NK-92 treated with Interleukin-12 subunit alpha and Interleukin-12 subunit beta, amount 100 ng/mL, for 24 hours (cell line): ENCODE measurements around the gene REN.
A peak's percentile ranks its signal among the peaks of the same experiment; 100 is the strongest.

ENCODE experiments used
- DNase-seq: peaks from one replicate; lab custom pipeline; 2025; lab: John Stamatoyannopoulos, UW

REN gene

DNA sequence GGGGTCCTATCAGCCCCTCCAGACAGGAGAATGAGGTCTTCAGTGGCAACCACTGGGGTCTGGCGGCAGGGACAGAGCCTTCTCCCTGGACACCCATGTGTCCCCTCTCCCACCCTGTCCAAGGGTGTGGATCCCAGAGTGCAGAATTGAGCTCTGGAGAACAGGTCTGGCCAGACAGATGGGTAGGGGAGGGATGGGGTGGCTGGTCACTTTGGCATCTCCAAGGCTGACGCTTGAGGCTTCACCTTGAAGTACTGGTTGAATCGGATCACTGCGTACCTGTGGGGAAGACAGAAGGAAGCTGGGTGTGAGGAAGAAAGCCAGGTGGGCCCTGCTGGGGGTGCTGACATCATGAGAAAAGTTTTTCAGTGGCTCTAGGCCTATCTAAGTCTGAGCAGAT lies 34.2 kb downstream of the REN start:
- DNase-seq: no peak

DNA sequence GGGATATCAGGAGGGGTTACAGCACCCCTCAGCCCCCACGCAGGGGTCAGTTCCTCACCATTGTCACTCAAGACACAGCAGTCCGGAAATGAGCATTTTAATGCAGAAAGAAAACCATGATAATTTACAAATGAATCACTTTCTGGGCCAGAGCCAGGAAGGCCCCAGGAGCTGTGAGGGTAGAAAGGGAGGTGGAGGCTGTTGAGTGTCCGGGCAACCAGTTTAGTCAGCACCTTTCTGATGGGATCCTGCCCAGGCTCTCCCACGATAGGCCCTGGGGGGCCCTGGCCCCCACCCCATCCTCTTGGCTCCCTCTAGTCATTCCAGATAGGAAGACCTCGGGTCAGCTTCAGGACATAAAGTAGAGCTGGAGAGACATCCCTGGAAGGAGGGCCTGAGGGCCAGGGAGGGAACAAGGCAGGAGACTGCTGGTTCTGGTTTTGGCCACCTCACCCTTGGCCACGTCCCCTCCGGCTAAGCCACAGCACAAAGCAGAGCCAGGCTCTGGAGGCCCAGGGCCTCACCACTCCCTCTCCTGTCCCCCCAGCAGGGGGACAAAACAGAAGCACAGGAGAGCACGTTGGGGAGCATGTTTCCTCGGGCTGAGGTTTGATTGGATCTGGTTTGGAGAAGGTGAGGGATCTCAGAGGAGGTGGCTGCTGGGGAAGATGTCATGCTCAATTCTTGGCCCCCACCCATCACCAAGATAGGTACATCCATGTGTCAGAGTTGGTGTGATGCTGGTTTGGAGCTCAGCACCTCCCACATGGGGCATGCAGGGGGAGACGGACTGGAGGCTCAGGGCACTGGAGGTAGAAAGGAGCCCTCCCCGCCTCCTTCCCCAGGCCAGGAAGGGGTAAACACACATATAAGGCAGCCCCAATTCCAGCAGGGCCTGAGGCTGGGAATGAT lies 34.9 kb downstream of the REN start:
- no peak for DNase-seq

DNA sequence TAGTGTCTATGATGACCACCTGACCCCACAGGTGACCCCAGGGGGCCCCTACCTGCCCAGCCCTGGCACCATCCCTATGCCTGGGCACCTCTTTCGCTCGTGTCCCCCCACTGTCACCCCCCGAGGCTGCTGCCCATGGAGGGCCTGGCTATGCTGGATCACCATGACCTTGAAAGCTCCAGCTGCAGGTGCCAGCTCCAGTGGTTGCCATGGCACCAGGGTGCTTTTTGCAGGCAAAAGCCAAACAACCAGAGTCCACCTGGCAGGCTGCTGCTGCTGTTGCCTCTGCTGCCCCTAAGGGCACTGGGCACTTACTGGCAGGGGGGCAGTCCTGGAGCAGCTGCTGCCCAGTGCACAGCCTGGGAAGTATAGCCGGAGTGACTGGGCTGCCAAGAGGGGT lies 36.0 kb downstream of the REN start:
- no peak for DNase-seq

DNA sequence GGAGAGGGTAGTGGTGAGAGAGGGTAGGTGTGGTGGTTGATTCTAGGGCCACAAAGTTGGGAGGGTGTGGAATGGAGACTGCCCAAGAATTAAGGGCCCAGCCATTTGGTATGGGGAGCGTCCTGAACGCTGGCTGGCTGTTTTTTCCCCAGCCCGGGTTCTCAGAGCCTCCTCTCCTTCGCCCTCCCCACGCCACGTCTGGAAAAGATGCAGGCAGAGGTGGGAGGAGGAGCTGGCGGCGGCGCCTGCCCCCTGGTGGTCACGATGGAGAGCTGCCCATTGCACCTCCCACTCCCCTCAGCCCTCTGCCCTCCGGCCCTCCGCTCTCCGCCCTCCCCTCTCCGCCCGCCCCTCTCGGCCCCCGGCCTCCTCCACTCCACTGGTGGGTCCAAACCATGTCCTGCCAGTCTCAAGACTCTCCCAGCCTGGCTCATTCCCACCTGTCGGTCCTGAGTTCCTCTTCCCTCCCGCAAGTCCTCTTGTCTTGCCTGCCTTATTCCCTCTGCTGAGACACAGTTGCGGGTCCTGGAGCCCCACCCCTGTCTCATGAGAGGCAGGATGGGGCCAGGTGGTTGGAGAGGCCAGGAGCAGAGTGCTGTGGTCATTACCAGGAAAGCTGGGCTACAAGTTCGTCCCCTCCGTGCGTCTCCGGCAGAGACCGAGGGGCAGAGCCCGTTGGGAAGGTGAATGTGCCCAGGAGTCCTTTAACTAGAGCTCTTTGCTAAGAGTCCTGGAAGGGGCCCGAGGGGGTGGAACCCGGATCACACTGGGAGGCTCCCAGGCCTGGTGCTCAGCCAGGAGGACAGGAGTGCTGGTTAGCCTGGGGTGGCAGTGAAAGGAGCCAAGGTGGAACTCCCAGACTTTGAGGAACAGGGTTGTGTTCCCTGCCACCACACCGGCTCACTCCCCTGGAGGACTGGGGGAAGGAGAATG lies 36.9 kb downstream of the REN start:
- DNase-seq: peak; percentile 18

DNA sequence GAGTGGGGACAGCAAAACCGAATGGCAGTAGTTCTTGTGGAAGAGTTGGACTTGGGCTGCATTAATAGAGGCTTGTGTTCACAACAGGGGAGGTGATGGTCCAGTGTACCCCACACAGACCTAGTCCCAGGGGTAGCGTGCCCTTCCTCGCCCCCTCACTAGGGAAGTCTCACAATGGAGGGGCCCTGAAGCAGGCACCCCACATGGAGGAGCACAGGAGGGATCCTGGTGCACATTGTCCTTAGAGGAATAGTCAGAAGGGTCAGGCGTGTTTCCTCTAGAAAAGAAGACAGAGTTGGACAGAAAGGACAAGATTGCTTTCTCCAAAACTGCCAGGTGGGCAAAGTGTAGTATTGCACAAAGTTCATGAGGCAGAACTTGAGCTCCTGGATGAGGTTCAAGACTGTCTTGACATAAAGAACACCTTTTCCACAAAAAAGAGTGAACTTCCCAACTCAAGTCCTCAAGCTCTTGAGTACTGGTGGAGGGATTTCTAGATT lies 37.6 kb downstream of the REN start:
- DNase-seq: no peak

DNA sequence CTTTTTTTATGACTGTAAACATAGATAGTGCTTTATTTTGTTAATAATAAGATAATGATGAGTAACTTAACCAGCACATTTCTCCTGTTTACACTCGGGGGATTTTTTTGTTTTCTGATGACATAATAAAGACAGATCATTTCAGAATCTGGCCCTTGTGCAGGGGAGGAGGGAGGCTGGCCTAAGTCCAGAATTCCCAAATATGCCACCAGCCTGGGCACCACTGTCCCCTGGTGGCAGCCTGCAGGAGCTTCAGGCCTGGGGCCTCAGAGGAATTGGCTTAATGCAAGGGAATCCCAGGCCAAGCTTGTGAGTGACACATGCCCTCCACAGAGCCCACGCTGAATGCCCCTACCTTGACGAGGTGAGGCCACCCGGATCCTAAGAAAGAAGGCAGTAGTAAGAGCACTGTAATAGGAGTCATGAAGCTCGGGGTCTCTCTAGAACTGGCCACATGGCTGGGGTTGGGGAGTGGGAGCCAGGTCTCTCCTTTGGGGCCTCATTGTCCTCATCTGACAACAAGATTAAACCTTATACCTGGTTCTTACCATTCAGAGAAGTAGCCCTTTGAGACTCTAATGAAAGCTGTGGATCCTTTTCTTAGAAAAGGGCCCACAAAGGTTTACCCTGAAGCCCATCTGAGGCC lies 38.4 kb downstream of the REN start:
- no peak for DNase-seq

DNA sequence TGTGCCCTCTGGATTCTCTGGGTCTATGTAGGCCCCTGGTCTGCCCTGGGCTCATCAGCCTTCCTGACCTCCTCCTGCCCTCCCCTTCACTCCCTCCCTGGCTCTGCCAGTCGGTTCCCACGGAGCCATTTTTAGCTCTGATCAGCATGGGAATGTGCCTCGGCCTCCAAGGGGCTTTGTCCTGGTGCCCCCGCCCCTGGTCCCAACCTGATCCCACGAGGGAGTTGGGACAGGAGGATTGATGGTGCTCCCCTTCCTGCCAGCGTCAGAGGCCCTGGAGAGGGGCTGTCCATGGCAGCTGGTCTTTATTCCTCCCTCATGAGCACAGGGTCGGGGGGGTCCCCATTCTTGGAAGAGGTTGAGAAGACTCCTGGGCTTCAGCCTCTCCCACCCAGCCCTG lies 39.2 kb downstream of the REN start:
- no peak for DNase-seq

DNA sequence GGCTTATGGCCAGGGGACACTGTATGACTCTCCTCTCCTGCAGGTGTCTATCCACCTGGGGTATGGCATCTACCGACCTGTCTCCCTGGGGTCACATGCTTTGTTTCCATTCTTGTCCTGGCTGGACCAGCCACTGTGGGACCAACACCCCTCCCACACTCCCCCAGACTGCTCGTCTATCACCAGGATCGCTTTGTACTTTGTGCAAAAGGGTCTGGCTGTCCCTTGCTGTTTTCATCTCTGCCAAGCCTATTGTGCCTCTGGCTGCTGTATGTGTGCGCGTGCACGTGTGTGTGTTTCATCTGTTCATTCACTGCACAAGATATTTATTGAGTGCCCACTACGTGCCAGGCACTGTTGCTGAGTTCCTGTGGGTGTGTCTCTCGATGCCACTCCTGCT lies 39.8 kb downstream of the REN start:
- DNase-seq: no peak

DNA sequence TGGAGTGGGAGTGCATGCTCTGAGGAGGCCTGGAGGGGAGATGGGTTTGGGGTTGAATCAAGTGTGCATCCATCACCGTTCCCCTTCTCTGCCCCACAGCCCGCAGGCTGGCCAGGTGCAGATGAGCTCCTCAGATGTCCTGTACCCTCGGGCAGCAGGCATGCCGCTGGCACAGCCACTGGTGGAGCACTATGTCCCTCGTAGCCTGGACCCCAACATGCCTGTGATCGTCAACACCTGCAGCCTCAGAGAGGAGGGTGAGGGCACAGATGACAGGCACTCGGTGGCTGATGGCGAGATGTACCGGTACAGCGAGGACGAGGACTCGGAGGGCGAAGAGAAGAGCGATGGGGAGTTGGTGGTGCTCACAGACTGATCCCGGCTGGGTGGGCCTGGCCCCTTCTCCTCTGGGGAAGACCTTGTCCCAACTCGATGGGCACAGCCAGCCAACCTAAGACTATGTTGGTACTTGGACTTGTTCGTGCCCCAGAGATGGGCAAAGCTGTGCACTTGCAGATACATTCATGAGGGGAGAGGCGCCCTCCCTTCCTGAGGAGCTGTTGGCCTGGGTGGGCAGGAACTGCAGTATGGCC lies 40.3 kb downstream of the REN start:
- no peak for DNase-seq

DNA sequence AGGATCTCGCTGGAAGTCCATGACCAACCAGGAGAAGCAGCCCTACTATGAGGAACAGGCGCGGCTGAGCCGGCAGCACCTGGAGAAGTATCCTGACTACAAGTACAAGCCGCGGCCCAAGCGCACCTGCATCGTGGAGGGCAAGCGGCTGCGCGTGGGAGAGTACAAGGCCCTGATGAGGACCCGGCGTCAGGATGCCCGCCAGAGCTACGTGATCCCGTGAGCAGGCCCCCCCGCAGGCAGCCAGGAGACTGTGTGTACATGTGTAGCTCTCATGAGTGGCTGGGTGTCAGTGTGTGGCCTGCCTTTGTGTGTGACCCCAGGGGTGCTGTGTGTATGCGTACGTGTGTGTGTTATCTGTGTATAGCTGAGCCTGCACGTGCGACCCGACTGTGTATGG lies 41.5 kb downstream of the REN start:
- no peak for DNase-seq

DNA sequence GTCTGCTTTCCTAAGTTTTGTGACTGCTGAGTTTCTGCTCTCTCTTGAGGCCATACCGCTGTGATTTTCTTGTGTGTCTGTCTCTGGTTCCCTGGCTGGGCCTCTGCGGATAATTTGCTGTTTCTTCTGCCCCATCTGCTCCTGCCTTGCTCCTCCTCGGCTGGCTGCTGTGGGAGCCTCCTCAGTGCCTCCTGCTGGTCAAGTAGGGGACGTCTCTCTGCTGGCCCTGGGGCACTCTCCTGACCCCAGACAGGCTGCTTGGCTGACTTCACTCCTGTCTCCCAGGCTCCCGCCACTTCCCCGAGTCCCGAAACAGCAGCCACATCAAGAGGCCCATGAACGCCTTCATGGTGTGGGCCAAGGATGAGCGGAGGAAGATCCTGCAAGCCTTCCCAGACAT lies 42.8 kb downstream of the REN start:
- no peak for DNase-seq

DNA sequence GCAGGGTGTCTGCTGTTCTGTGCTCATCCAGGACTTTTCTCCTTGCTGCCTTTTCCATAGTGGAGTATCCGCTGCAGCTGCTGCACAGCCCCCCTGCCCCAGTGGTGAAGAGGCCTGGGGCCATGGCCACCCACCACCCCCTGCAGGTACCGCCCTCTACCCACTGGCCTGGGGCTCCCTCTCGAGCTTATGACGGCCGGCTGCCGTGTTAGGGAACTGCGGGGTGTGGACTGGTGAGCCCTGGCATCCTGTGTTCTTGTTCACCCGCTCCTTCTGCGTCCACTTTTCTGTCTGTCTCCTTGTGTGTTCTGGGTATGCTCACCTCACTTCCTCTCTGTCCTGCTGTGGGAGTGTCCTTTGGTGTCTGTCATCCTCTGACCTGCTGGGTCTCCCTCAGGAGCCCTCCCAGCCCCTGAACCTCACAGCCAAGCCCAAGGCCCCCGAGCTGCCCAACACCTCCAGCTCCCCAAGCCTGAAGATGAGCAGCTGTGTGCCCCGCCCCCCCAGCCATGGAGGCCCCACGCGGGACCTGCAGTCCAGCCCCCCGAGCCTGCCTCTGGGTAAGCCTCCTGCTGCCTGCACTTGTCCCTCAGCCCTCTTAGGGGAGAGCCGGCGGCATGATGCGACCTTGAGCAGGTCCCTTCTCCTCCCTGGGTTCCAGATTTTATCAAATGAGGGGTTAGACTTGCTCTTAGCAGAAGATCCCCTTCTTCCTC lies 44.1 kb downstream of the REN start:
- no peak for DNase-seq

DNA sequence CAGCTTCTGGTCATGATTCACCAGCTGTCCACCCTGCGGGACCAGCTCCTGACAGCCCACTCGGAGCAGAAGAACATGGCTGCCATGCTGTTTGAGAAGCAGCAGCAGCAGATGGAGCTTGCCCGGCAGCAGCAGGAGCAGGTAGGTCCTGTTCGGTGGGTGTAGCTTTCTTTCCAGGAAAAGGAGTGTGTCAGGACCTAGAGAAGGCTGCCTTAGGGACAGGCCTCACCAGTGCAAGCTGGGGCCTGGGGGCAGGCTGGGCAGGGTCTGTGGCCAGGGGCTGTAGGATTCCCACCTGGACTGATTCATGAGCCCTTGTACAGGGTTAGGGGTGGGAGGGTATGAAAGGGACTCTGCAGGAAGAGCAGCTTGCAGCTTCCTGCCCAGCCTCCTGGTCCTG lies 49.6 kb downstream of the REN start:
- no peak for DNase-seq

DNA sequence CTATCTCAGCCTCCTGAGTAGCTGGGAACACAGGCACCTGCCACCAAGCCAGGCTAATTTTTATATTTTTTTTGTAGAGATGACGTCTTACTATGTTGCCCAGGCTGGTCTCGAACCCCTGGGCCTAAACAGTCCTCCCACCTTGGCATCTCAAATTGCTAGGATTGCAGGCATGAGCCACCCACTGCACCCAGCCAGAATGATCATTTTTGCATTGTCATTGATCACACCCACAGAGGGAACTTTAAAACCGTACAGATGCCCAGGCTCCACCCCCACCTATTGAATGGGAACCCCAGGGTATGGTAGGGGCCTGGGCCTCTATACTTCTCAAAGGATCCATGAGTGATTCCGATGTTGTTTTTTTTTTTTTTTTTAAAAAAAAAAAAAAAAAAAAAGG lies 51.0 kb downstream of the REN start:
- DNase-seq: no peak

DNA sequence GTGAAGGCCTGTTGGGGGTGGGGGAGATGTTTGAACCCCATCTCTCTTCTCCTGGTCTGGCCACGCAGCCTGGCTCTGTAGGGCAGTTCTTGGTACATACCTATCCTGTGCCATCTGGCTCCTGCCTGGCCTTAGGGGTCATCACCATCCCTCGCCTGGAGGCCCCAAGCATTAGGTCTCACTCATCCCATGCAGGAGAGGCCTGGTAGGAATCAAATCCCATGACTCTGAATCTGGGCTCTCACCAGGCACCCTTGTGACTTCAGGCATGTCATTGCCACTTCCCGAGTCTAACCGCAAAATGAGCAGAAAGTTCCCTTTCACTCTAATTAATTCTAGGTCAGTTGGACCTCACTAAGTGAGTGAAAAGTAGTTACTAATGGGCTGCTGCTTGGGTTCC lies 51.5 kb downstream of the REN start:
- no peak for DNase-seq

DNA sequence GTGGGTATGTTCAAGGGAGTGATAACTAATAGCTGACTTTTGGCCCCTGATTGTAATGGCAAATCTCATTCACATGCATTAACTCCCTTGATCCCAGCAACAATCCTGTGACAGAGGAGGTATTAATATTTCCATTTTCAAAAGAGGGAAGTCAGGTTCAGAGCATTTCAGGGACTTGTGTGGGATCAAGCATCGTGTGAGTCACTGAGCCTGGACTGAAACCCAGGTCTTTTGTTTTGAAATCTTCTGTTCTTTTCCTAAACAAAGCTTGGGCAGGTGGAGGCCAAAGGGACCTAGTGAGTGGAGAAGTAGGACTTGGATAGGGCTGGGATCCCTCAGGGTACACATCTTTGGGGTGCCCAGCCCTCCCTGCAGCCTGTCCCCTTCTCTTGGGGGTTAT lies 52.2 kb downstream of the REN start:
- no peak for DNase-seq

DNA sequence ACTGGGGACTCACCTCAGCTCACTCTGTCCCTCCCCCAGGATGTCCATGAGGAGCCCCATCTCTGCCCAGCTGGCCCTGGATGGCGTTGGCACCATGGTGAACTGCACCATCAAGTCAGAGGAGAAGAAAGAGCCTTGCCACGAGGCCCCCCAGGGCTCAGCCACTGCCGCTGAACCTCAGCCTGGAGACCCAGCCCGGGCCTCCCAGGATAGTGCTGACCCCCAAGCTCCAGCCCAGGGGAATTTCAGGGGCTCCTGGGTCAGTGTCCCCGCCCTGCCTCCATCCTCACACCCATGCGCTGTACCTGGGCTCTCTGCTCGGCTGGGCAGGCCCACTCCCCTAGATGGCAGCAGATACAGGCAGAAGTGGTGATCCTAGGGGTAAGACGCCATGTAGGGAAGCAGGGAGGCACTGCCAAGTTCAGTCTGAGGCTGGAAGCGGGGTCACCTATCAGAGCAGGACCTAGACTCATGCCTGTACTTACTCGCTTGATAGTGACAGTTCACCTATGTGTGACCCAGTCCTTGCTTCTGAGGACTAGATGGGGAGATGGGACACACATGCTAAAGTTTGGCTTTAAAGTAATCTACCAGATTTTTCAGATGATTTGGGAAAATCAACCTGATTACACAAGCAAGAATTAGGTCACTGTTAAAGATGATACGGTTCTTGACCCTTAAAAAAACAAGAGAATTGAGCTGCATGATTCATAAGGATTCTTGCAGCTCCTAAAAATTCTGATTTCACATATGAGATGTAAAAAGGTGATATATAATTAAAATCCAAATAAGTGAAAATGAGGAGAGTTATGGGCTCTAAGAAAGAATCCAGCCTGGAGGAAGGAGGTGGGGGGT lies 53.0 kb downstream of the REN start:
- DNase-seq: no peak

DNA sequence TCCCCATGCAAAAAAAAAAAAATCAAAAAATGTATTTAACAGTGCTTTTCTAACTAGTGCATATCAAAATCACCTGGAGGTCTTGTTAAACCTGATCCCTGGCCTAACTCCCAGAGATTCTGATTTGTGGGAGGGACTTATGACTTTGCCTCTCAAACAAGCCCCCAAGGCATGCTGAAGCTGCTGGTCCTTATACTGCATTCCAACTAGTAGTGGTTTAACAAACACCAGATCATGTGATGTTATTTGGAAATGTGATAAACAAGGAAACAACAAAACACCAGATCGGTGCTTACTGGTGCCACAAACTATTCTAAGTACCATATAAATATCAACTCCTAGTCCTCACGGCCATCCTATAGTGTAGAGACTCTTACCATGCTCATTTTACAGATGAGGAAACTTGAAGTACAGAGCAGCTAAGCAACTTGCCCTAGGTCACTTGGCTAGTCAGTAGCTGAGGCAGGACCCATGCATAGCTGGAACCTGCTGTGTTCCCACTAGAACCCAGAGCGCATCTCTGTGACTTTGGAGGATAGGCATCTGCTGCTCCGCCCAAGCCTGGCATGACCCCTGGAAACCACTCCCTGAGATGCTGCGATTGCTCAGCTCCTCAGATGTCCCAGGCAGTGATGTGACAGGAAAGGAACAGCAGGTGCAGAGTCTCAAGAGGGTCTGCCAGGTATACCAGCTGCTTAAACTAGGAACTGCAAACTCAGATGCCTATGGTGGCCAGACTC lies 55.1 kb downstream of the REN start:
- no peak for DNase-seq

DNA sequence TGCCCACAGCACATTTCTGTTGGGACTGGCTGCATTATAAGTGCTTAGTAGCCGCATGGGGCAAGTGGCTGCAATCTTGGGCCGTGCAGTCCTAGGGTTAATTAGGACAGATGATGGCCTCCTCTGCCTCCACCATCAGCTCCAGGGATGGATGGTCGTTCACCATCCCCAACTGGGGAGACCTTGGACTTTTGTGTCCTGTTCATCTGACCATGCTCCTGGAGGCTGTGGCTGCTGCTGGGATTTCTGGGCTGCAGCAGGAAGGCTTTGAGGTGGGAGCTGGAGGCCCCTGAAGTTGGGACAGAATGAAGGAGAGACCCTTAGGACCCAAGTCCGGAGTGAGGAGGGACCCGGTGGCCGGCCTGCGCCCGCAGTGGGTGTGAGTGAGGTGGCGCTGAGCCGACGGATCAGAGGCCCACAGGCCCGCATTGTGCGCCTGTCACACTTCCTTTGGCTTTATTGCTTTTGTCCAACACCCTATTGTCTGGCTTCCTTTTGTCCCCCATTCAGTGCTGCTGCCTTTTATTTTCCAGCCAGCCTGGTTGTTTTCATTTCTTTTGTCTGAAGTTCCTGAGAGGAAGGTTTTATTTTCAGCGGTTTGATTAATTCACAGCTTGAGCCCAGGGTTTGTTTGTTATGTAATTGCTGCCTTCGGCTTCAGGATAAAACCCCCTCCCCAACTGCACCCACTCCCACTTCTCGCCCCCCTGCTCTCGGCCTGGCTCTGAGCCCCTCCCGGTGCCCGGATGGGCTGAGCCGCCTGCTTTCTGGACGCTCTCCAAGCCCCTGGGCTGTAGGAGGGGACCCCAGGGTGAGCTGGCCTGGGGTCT lies 57.6 kb downstream of the REN start:
- no peak for DNase-seq
